ENCODE results near the gene BEX4.
A peak's percentile ranks its signal among the peaks of the same experiment; 100 is the strongest.

BEX4 gene

DNA sequence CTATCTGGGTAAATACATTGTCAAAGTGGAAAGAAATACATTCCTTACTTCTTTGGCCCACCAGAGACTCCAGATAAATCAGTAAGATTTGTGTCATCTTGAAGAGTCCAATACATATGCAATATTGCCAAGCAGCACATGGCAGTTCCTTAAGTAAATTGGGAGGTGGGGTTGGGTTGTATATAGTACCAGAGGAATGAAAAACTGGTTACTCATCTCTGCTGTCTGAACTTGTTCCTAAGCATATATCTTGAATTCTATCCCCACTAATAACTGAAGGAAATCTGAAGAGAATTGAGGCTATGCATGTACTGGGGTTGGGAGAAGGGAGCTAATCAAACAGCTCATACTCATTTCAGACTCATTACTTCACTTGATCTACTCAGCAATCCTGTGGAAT lies 25.2 kb downstream of the BEX4 start:
- DNase-seq, result no peak

DNA sequence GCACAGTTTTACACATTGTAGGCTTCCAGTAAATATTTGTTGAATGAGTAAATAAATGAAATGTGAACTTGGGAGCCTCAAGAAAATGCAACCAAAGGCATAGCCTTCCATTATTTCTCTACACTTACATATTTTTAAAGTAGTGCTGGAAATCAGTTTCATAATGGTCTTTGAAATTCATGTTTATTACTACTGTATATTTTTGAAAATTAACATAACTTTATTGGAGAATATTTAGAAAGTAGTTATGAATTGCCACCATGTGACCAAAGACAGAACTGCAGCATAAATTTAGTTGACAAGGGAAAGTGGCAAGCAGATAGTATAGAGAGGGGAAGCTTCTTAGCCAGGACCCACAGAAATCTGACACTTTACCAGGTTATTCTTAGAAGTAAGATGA lies 33.6 kb downstream of the BEX4 start:
- DNase-seq, result no peak

DNA sequence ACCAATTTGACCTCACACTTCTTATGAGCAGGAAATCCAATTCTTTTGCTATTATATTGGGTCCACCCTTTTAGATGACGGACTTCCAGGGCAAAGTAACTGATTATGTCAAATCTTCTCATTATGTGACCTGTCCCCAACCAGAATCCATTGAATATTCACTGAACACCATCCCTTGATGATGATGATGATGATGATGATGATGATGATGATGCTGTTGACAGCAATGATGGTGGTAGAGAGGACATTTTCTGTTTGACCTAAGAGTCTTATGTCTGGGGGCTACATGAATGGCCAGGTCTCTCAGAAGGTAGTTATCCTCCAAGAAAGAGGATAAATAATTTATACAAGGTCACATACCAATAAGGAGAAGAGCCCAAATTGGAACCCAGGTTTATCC lies 34.9 kb downstream of the BEX4 start:
- no peak for DNase-seq

GRCh38 chrX:103250977-103251376 lies 36.1 kb downstream of the BEX4 start:
- DNase-seq, result no peak

- no peak for DNase-seq
Observed at GRCh38 chrX:103253608-103254007, 38.7 kb downstream of the BEX4 start.

GRCh38 chrX:103254171-103254824 lies 39.4 kb downstream of the BEX4 start:
- DNase-seq, result peak; percentile 41

- DNase-seq, result peak; percentile 51
Observed at GRCh38 chrX:103254921-103255493, 40.1 kb downstream of the BEX4 start, which contains the start of gene TCEAL8. Gene TCEAL8 (minus strand): TSS chrX:103255155. CDS start chrX:103253979, 1,176 bp downstream.

GRCh38 chrX:103256651-103257050 lies 41.7 kb downstream of the BEX4 start:
- no peak for DNase-seq

DNA sequence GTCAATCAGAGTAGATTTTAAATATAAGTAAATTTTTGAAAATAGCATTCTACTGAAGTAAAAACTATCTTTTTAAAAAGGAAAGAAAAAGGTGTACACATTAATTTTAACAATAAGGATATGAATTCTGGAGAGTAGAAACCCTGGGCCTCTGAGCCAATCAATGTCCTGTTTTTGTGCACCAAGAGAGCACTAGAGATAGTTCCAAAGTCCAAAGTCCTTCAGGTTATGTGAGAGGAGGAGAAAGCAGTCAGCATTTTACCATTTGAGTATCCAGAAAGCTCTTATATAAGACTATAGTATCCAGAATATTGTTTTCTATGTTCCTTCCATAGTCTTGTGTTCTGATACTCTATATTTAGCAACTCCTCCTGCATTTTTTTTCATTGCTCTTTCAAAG lies 43.4 kb downstream of the BEX4 start:
- DNase-seq, result no peak
